GM19328 (cell line): Measurements from ENCODE around the gene ZNF425.
A peak's percentile ranks its signal among the peaks of the same experiment; 100 is the strongest.
"Not testable (repeated sequence)": the region's sequence is repeated elsewhere in the genome, so short reads cannot be mapped to it uniquely, and the experiment has no call there.

Experiments
- ATAC-seq: cut with Tn5 transposase; IDR thresholded peaks from one replicate; pipeline ENCODE4 v1.9.1; 2021; ENCODE audit warnings: mild to moderate bottlenecking, moderate library complexity; ENCODE audit not compliant: unreplicated experiment

The ZNF425 gene

GRCh38 chr7:149125863-149126661 lies at the start of gene ZNF425:
ZNF425 (minus strand) TSS chr7:149126324; CDS start chr7:149126213, 111 bp downstream.
- peak; percentile 83 for ATAC-seq

GRCh38 chr7:149175150-149175549 lies 49.0 kb upstream of the ZNF425 start:
- no peak for ATAC-seq

GRCh38 chr7:149172534-149172920 lies 46.4 kb upstream of the ZNF425 start:
- ATAC-seq = no peak

GRCh38 chr7:149171892-149172533 lies 45.9 kb upstream of the ZNF425 start:
- ATAC-seq = no peak

- no peak for ATAC-seq
Measured at GRCh38 chr7:149166630-149167352, 40.7 kb upstream of the ZNF425 start.

GRCh38 chr7:149166142-149166541 lies 40.0 kb upstream of the ZNF425 start:
- ATAC-seq = no peak

GRCh38 chr7:149161241-149161848 lies 35.2 kb upstream of the ZNF425 start:
- no peak for ATAC-seq

GRCh38 chr7:149156898-149157297 lies 30.8 kb upstream of the ZNF425 start:
- ATAC-seq = no peak

GRCh38 chr7:149154056-149154455 lies 27.9 kb upstream of the ZNF425 start:
- no peak for ATAC-seq

- ATAC-seq = no peak
Measured at GRCh38 chr7:149153346-149153745, 27.2 kb upstream of the ZNF425 start.

GRCh38 chr7:149150981-149151380 lies 24.9 kb upstream of the ZNF425 start:
- ATAC-seq = no peak

- peak; percentile 19 for ATAC-seq
Measured at GRCh38 chr7:149147752-149148653, 21.9 kb upstream of the ZNF425 start.

- ATAC-seq = peak; percentile 65
Measured at GRCh38 chr7:149147072-149147751, 21.1 kb upstream of the ZNF425 start, which contains the start of gene ZNF398. ZNF398 (plus strand) TSS chr7:149147453; CDS start chr7:149147743, 290 bp downstream.

- ATAC-seq = no peak
Measured at GRCh38 chr7:149145031-149145845, 19.1 kb upstream of the ZNF425 start.

GRCh38 chr7:149144436-149144922 lies 18.4 kb upstream of the ZNF425 start:
- ATAC-seq = not testable (repeated sequence)

- no peak for ATAC-seq
Measured at GRCh38 chr7:149141893-149142292, 15.8 kb upstream of the ZNF425 start.

- no peak for ATAC-seq
Measured at GRCh38 chr7:149140831-149141230, 14.7 kb upstream of the ZNF425 start.

- no peak for ATAC-seq
Measured at GRCh38 chr7:149136118-149136517, 10.0 kb upstream of the ZNF425 start.
